OCI-LY1 (cell line): ENCODE measurements around the gene ANKRD24.
A peak's percentile ranks its signal among the peaks of the same experiment; 100 is the strongest.
"Not testable (repeated sequence)": the region's sequence is repeated elsewhere in the genome, so short reads cannot be mapped to it uniquely, and the experiment has no call there.

Experiments
- H2AFZ ChIP-seq: fragments of 200-600 bp; sonication (generic), shearing (Covaris generic); 2 replicates; pipeline ENCODE4 v1.6.0; 2014; ENCODE audit warnings: antibody characterized with exemption, mild to moderate bottlenecking, low read length
- H3F3A ChIP-seq: fragments of 200-600 bp; sonication (generic), shearing (Covaris generic); 2 replicates; pipeline ENCODE4 v1.6.0; 2014; ENCODE audit warnings: mild to moderate bottlenecking, antibody characterized with exemption, low read length, moderate library complexity; ENCODE audit not compliant: insufficient read depth
- H3K27ac ChIP-seq: fragments of 200-600 bp; sonication (generic); 2 replicates; pipeline ENCODE4 v1.5.1; 2014; ENCODE audit warnings: low read length, mixed run types, mild to moderate bottlenecking, low read depth; ENCODE audit not compliant: poor library complexity, severe bottlenecking
- H3K27me3 ChIP-seq: fragments of 200-600 bp; sonication (generic); 2 replicates; pipeline ENCODE4 v1.6.0; 2014; ENCODE audit warnings: antibody characterized with exemption, mild to moderate bottlenecking, low read length, moderate library complexity; ENCODE audit not compliant: insufficient read depth
- H3K36me3 ChIP-seq: fragments of 200-600 bp; sonication (generic); 2 replicates; pipeline ENCODE4 v1.6.1; 2014; ENCODE audit warnings: mild to moderate bottlenecking, antibody characterized with exemption, low read length, moderate library complexity, mixed read lengths; ENCODE audit not compliant: insufficient read depth
- H3K4me1 ChIP-seq: fragments of 200-600 bp; sonication (generic); 2 replicates; pipeline ENCODE4 v1.5.1; 2014; ENCODE audit warnings: mild to moderate bottlenecking, low read length, moderate library complexity; ENCODE audit not compliant: insufficient read depth, severe bottlenecking
- H3K4me2 ChIP-seq: fragments of 200-600 bp; sonication (generic), shearing (Covaris generic); 2 replicates; pipeline ENCODE4 v1.6.1; 2014; ENCODE audit warnings: low read length
- H3K4me3 ChIP-seq: fragments of 200-600 bp; sonication (generic); 2 replicates; pipeline ENCODE4 v1.5.1; 2014; ENCODE audit warnings: low read length, low read depth, mild to moderate bottlenecking, mixed read lengths; ENCODE audit not compliant: poor library complexity, severe bottlenecking
- H3K79me2 ChIP-seq: fragments of 200-600 bp; shearing (Covaris generic); 2 replicates; pipeline ENCODE4 v1.6.1; 2016; ENCODE audit warnings: mixed run types, low read length, mixed read lengths; ENCODE audit not compliant: insufficient read depth
- H3K9ac ChIP-seq: fragments of 200-600 bp; sonication (generic), shearing (Covaris generic); 2 replicates; pipeline ENCODE4 v1.6.1; 2014; ENCODE audit warnings: mild to moderate bottlenecking, low read length, mixed read lengths
- H3K9me2 ChIP-seq: fragments of 200-600 bp; sonication (generic), shearing (Covaris generic); 2 replicates; pipeline ENCODE4 v1.6.1; 2014; ENCODE audit warnings: low read depth, mild to moderate bottlenecking, low read length, mixed read lengths
- H3K9me3 ChIP-seq: fragments of 200-600 bp; shearing (Covaris generic); 2 replicates; pipeline ENCODE4 v1.6.1; 2014; ENCODE audit warnings: low read length, mixed read lengths
- H4K20me1 ChIP-seq: fragments of 200-600 bp; sonication (generic), shearing (Covaris generic); 2 replicates; pipeline ENCODE4 v1.6.0; 2016; ENCODE audit warnings: mild to moderate bottlenecking, low read length; ENCODE audit not compliant: insufficient read depth
- CTCF ChIP-seq: fragments of 200-600 bp; sonication (generic), shearing (Covaris generic); IDR thresholded peaks from 2 replicates; pipeline ENCODE4 v1.5.1; 2017; ENCODE audit warnings: mild to moderate bottlenecking, antibody characterized with exemption, low read length, moderate library complexity, mixed read lengths
- EZH2 ChIP-seq: fragments of 200-600 bp; sonication (generic), shearing (Covaris generic); IDR thresholded peaks from 2 replicates; pipeline ENCODE4 v1.8.0; 2017; ENCODE audit warnings: borderline replicate concordance, mixed run types, mild to moderate bottlenecking, antibody characterized with exemption, low read length, moderate library complexity, mixed read lengths

Gene ANKRD24

GRCh38 chr19:4138445-4138844 is 44.0 kb upstream of the ANKRD24 start:
- Histone ChIP-seq H4K20me1 (no peaks in the 10 kb centered on the region), H3K79me2 (no peaks in the 10 kb centered on the region), H3K27ac (no peak overlapping the region), H3K4me2 (no peak overlapping the region), H2AFZ (no peak overlapping the region), H3K36me3 (no peaks in the 10 kb centered on the region), H3K4me3 (no peak overlapping the region), H3K9me3 (no peaks in the 10 kb centered on the region), H3K27me3 (no peaks in the 10 kb centered on the region), H3K4me1 (peaks cover 10% of the 10 kb centered on the region), H3F3A (no peaks in the 10 kb centered on the region), H3K9ac (no peak overlapping the region), H3K9me2 (no peaks in the 10 kb centered on the region)
- TF ChIP-seq EZH2, result no peak
- TF ChIP-seq CTCF, result no peak

GRCh38 chr19:4139614-4140236 is 42.8 kb upstream of the ANKRD24 start:
- Histone ChIP-seq H3K36me3 (no peaks in the 10 kb centered on the region), H3K9me2 (no peaks in the 10 kb centered on the region), H3K4me2 (no peak overlapping the region), H3K4me1 (peaks cover 10% of the 10 kb centered on the region), H3K27ac (no peak overlapping the region), H4K20me1 (no peaks in the 10 kb centered on the region), H3K9ac (no peak overlapping the region), H3K4me3 (no peak overlapping the region), H2AFZ (no peak overlapping the region), H3K27me3 (no peaks in the 10 kb centered on the region), H3K79me2 (no peaks in the 10 kb centered on the region), H3K9me3 (no peaks in the 10 kb centered on the region), H3F3A (no peaks in the 10 kb centered on the region)
- TF ChIP-seq CTCF (peak; percentile 83), EZH2 (no peak)

GRCh38 chr19:4140237-4140711 is 42.2 kb upstream of the ANKRD24 start:
- H3K4me1 ChIP-seq, result peaks cover 10% of the 10 kb centered on the region
- H3F3A ChIP-seq, result no peaks in the 10 kb centered on the region
- no peaks in the 10 kb centered on the region for H3K36me3 ChIP-seq
- H2AFZ ChIP-seq, result no peak overlapping the region
- no peaks in the 10 kb centered on the region for H3K9me2 ChIP-seq
- TF ChIP-seq EZH2, result no peak
- TF ChIP-seq CTCF, result peak; percentile 57
- no peaks in the 10 kb centered on the region for H4K20me1 ChIP-seq
- H3K9me3 ChIP-seq, result no peaks in the 10 kb centered on the region
- no peak overlapping the region for H3K4me3 ChIP-seq
- H3K79me2 ChIP-seq, result no peaks in the 10 kb centered on the region
- no peak overlapping the region for H3K9ac ChIP-seq
- peak overlapping the region; percentile 49 for H3K4me2 ChIP-seq
- no peak overlapping the region for H3K27ac ChIP-seq
- H3K27me3 ChIP-seq, result no peaks in the 10 kb centered on the region

GRCh38 chr19:4142916-4143315 is 39.6 kb upstream of the ANKRD24 start:
- not testable (repeated sequence) for H3K9me3 ChIP-seq, H3K9ac ChIP-seq, H3K4me3 ChIP-seq, H3K36me3 ChIP-seq, H3K27me3 ChIP-seq, H3K79me2 ChIP-seq, H3K9me2 ChIP-seq, H4K20me1 ChIP-seq, H3K27ac ChIP-seq, H3K4me2 ChIP-seq, H2AFZ ChIP-seq, H3F3A ChIP-seq
- peaks cover 10% of the 10 kb centered on the region for H3K4me1 ChIP-seq
